GM12873 (cell line): ENCODE data around the gene MDK.

Source experiments
- CTCF ChIP-seq: IDR thresholded peaks from 2 replicates; pipeline ENCODE4 v1.5.1; 2012; ENCODE audit warnings: low read depth, mild to moderate bottlenecking, moderate library complexity, low read length, control low read depth; ENCODE audit not compliant: insufficient read depth; ENCODE audit errors: missing control alignments

The MDK gene

GRCh38 chr11:46335890-46336562, 45.4 kb upstream of the MDK start:
- no peak for TF ChIP-seq CTCF

DNA sequence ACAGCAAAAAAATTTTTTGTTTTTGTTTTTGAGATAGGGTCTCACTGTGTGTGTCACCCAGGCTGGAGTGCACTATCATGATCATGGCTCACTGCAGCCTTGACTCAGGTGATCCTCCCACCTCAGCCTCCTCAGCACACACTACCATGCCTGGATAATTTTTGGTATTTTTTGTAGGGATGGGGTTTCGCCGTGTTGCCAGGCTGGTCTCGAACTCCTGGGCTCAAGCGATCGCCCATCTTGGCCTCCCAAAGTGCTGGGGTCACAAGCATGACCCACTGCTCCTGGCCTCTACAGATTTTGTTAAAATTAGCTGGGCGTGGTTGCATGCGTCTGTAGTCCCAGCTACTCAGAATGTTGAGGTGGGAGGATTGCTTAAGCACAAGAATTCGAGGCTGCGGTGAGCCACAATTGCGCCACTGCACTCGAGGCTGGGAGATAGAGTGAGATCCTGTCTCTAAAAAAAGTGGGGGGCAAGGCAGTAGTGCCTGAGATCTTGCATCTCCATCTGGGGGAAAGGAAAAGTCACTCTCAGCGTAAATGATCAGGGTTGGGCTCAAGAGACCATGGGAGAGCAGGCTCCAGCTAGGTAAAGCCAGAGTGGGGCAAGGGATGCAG, 44.8 kb upstream of the MDK start:
- no peak for TF ChIP-seq CTCF

DNA sequence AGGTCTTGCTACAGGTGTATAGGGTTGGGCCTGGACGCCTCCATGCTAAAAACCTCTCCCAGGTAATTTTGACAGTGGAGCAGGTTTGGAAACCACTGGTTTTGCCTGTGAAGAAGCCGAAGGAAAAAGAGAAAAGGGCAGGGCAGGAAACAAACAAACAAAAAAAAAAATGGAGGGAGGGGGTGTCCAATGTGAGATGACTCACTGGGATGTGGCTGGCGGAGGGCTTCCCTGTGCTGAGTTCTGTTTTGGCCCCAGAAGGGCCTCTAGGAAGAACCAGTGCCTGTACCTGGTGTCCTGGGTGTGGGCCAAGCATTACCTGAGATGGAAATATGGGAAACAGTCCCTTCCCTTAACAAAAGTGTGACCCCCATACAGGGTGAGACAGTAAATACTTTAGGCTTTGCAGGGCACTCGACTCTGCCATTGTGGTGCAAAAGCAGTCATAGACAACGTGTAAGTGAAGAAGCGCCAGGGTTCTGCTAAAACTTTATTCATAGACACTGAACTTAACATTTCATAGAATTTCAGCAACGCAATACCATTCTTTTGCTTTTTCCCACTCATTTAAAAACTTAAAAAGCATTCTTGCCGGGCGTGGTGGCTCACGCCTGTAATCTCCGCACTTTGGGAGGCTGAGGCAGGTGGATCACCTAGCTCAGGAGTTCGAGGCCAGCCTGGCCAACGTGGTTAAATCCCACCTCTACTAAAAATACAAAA, 43.7 kb upstream of the MDK start:
- TF ChIP-seq CTCF, result no peak

DNA sequence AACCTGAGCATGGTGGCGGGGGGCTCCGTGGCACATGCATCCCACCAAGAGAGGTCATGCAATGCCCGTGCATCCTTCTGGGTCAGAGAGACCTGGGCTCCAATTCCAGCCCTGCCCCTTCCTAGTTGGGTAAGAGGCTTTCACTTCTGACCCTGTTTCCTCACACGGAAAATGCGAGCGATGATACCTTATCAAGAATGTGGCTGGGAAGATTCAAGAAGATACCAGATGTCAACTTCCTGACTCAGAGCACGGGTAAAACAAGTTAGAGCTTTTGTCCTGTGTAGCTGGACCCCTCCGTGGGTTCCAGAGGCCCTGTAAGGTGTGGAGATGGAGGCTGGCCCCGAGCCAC, 42.9 kb upstream of the MDK start:
- TF ChIP-seq CTCF, result no peak

- no peak for TF ChIP-seq CTCF
Observed at GRCh38 chr11:46338988-46339666, 42.3 kb upstream of the MDK start.

- TF ChIP-seq CTCF, result no peak
Observed at GRCh38 chr11:46339816-46340215, 41.7 kb upstream of the MDK start.

DNA sequence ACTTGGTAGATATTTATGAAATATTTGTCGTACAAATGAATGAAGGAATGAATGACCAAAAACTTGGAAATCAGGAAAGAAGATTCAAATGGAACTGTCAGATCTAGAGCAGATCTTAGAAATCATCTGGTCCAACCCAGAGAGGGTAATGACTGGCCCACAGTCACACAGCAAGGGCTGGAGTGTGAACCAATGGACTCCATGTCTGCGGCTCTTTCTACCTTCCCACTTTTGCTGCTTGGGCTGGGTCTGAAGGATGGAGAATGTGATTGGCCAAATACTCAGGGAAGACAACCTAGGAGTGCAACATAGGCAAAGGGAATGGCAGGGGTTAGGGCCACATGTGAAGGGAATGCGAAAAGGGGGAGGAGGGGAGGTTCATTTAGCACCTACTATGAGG, 40.0 kb upstream of the MDK start:
- TF ChIP-seq CTCF, result no peak
